Measurements from ENCODE around the gene TMEM178A.
"Not testable (repeated sequence)": the region's sequence is repeated elsewhere in the genome, so short reads cannot be mapped to it uniquely, and the experiment has no call there.

The TMEM178A gene

DNA sequence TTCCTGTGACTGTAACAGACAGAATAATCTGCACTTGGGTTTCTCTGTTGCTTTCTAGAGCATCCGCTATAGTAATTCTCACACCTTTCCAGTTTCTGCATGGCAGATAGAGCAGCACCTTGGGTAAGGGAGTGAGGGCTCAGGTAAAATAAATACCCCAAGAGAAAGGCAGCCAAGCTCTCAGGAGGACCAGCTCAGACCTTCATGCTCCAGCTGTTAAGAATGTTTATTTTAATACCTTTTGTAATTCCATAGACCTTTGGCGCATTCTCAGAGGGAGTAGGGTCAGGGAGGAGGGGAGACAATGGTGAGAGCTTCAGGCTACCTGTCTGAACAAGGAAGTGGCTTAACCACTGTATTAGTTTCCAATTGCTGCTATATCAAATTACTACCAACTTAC is 16.2 kb upstream of the TMEM178A start:
- no peak for DNase-seq

DNA sequence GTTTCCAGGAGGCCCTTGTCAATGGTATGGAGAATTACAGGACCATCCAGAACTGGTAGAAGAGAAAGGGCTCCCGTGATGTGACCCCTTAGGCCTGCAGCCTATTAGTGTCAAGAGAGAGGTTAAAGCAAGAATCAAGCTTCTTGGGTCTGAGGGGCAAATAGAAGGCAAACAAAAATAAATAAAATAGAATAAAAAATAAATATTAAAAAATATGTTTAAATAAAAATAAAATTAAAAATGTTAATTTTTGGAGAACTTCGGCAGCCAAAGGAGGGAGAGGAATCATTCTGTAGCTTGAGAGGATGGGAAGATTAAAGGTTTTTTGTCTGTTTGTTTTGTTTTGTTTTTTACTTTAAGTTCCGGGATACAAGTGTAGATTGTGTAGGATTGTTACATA is 15.2 kb upstream of the TMEM178A start:
- no peak for DNase-seq

DNA sequence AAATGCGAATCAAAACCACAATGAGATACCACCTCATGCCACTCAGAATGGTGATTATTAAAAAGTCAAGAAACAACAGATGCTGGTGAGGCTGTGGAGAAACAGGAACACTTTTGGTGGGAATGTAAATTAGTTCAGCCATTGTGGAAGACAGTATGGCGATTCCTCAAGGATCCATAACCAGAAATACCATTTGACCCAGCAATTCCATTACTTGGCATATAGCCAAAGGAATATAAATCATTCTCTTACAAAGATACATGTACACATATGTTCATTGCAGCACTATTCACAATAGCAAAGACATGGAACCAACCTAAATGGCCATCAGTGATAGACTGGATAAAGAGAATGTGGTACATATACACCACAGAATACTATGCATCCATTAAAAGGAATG is 9.5 kb upstream of the TMEM178A start:
- not testable (repeated sequence) for DNase-seq

DNA sequence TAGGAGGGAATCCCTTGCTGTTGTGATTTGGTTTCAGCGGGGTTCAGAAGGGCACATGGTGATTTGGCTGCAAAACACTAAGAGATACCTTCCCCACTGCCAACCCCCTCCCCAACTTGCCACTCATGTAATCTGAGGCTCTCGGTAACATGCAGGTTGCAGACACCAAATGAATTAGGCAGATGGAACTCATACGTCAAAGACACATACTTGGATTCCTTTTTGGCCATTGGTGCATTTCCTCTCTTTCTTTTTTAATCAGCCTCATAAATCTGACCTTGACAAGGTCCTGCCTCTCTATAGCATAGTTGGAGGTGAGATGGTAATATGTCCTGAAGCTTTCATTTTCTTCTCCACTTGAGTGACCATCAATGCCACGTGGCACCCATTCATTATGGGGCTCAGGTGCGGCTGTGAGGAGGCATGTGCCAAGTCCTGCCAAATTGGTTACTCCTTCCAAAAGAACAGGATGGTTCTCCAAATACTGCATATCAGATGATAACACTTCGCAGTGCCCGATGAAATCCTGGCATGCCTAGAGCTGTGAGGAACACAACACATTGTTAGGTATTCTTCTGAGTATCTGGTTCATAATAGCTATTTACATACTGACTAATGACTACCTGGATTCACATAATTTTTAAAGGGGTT is 8.3 kb upstream of the TMEM178A start:
- no peak for DNase-seq

GRCh38 chr2:39658371-39658770 is 7.3 kb upstream of the TMEM178A start:
- no peak for DNase-seq

DNA sequence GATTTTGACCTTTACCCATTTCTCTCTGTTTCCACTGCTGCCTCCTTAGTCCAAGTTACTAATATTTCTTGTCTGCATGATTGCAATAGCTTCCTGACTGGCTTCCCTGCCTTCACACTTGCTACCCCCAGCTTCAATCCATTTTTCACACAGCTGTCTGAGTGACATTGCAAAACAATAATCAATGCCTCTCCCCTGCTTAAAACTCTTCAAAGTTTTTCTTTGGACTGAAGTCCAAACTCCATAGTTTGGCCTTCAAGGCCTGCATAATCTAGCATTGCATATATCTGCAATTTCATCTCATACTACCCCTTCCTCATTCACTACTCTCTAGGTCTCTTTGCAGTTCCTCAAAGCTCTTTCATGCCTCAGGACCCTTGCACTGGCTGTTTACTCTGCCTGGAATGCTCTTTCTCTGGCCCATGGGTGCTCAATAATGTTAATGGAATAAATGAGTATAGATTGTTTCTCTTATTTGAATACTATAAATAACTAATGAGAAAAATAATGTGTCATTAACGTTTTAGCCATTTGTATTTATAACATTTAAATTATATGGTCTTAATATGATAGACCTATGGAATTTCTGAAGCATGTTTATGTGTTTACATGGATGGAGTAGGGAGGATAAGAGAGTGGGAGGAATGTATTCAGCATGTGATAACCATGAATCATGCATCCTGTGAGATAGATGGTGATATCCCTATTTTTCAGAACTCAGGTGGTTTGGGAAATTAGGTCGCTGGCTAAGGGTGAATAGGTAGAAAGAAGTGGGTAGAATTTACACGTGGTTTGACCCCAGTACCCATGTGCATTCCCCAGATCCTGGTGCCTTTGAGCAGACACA is 5.7 kb upstream of the TMEM178A start:
- no peak for DNase-seq

DNA sequence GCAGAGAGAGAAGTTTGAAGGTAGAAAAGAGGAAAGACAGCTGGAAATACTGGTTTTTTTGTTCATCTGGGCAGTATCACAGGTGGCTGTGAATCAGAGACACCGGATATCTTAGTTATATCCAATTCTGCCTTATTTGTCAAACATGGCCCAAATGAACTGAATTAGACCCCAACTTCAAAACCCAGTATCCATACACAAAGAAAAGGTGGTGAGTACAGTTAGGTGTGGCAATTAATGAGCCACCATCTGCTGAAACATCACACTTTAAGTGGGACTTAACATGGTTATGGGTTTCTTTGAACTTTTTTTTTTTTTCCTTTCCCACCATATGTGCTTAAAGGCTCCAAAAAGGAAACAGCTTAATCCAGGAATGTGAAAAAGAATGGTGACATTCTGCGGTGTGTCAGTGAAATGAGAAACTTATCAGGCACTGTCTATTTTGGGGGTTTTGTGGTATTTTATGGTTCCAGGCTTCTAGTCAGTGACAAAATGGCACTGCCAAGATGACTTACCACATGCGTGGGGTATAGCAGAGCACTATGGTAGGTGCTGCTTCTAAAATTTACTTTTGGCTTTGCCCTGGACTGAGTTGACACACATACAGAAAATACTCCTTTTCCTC is 5.0 kb upstream of the TMEM178A start:
- DNase-seq: no peak

- no peak for DNase-seq
These were observed 3.9 kb upstream of the TMEM178A start for GRCh38 chr2:39661826-39662225.

- no peak for DNase-seq
These were observed 2.4 kb upstream of the TMEM178A start for GRCh38 chr2:39663187-39663930.

DNA sequence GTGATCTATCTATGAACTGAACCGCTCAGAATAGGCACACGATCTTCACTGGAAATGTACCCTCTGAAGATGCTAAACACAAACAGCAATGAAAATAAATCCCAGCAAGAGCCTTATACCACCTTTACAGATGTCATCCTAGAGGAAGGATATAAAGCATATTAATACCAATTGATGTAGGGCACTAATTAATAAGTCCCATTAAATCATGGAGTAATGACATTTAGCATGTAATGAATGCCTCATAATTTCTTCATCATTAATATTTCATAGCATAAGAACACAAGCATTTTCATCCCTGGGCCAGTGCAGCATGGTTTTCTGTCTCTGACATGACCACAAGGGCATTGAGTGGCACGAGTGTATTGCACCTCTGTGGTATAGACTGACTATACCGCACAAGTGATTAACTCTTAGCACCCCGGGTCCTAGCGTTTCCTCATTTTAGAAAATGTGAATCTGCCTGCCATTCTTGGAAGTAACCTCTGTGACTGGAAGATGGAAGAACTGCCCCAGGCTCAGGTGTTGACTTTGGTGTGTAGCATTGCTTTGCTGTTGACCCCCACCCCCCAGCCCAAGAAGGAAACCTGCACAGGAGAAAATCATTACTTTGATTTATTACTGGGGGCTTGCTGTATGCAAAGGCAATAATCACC is 1.4 kb upstream of the TMEM178A start:
- DNase-seq: no peak

GRCh38 chr2:39664888-39665591 is 677 bp upstream of the TMEM178A start:
- DNase-seq: no peak

DNA sequence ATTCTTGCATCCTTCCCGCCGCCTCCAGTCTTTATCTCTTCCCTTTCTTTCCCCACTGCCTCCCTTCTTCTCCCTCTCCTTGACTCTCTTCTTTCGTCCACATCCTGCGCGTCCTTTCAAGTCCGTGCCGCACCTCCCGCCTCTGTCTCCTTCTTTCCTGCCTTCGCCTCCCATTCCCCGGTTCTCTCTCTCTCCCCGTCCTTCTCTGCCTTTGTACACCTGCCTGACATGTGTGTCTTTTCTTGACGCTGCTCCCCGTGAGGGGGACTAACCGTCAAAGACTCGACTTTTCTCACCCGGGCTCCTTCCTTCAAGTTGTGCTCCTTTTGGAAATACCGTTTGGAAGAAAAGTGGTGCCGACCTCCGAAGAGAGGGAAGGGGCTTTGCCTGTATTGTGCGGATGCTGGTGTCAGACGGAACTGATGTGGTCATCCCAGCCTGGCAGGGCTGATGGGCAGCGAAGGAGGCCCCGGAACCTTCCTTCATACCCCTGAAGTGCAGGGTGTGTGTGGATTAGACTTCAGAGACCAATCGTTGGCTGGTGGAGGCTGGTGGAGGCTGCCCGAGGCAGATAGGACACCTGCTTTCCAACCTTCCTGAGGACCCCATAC is 879 bp downstream of the TMEM178A start:
- no peak for DNase-seq

DNA sequence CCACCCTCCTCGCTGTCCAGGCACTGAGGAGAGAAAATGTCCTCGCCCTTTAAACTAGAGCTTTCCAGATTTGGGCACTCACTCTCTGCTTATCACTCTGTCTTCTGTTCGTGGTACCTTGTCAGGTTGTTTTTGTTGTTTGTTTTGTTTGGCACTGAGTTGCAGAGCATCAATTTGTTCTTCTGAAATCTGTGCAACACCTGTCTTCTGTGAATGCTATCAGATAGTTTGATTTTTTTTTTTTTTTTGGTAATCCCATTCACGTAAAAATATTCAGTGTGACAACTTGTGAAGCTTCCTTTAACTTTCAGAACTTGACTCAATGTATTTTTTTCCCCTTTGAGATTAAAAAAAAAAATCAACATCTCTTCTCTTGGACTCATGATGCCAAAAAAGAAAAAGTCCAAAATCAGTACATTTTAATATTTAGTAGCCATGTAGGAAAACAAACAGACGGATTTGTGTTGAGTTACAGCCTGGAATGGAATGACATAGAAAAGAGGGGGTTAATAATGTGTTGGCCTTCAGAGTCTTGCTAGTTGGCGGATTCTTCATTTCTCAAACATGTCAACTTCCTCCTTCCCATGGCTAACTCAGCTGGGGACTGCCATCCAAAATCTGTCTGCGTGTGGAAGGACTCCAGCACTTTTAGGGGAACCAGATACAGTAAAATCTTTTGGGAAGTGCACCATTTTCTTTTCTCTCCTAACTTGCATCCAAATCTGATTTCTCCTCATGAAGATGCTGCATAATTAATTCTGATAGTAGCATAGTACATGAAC is 1.6 kb downstream of the TMEM178A start:
- no peak for DNase-seq

DNA sequence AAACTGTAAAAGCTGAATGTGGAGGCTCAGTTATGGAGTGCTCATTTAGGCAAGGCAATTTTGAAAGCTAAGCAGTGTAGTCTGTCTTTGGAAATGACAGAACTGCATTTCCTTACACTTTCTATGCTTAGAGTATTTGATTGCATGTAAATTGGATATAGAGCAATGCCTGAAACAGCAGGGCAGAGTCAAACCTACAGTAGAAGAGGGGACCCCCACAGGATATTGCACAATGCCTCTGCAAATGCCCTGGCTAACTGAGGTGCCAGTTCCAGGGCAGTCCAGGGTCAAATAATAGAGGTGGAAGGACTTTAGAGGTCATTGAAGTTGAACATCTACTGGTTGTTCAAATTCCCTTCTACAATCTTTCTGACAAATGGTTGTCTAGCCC is 2.2 kb downstream of the TMEM178A start:
- DNase-seq: no peak

- no peak for DNase-seq
These were observed 2.9 kb downstream of the TMEM178A start for GRCh38 chr2:39668576-39669080.

DNA sequence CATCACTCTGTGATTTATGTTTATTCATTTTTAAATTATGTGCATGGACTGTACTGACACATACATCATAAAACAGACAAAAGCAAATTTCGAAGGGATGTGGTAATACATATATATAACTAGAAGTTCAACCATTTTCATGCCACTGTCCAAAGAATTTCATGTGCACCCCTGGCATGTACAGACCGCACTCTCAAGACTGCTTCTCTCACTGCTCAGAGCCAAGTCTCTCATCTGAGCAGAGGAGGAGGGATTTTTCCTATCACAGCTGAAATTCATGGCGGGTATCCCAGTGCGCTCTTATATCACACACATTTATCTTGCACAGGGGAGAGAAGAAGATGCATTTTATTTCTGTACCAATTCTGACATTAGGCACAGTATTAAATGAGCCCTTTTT is 5.9 kb downstream of the TMEM178A start:
- no peak for DNase-seq

- no peak for DNase-seq
These were observed 7.3 kb downstream of the TMEM178A start for GRCh38 chr2:39673018-39673417.

- no peak for DNase-seq
These were observed 10.6 kb downstream of the TMEM178A start for GRCh38 chr2:39676342-39676741.

DNA sequence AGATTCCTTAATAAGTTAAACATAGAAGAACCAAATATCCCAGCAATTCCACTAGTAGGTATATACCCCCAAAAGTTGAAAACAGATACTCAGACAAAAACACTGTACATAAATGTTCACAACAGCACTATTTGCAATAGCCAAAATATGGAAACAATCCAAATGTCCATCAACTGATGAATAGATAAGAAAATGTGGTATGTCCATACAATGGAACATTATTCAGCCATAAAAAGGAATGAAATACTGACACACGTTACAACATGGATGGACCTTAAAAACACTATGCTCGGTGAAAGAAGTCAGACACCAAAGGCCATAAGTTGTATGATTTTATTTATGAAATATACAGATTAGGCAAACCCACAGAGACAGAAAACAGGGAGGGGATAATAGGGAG is 12.5 kb downstream of the TMEM178A start:
- no peak for DNase-seq

- DNase-seq: no peak
These were observed 14.1 kb downstream of the TMEM178A start for GRCh38 chr2:39679805-39680204.
